Fibroblast of pulmonary artery (primary cell): ENCODE data around the gene SMURF1.

ENCODE experiments used
- DNase-seq: peaks from one replicate; pipeline ENCODE4 v3.0.0-alpha.2; 2010; ENCODE audit warnings: low read depth
- H3K4me3 ChIP-seq: replicated peaks from 2 replicates; pipeline ENCODE4 v1.5.1; 2011; ENCODE audit warnings: low read depth, mild to moderate bottlenecking, control low read depth, low read length, moderate library complexity
- CTCF ChIP-seq: IDR thresholded peaks from 2 replicates; pipeline ENCODE4 v1.5.1; 2011; ENCODE audit warnings: mild to moderate bottlenecking, control low read depth, low read length, inconsistent platforms; ENCODE audit errors: missing control alignments

Gene SMURF1

GRCh38 chr7:99112979-99113378 lies 30.9 kb downstream of the SMURF1 start:
- H3K4me3 ChIP-seq, result no peak overlapping the region
- TF ChIP-seq CTCF, result no peak
- no peak for DNase-seq

GRCh38 chr7:99112097-99112496 lies 31.8 kb downstream of the SMURF1 start:
- no peak for DNase-seq
- H3K4me3 ChIP-seq, result no peak overlapping the region
- no peak for TF ChIP-seq CTCF

GRCh38 chr7:99111591-99111990 lies 32.3 kb downstream of the SMURF1 start:
- no peak for DNase-seq
- TF ChIP-seq CTCF, result no peak
- H3K4me3 ChIP-seq, result no peak overlapping the region

GRCh38 chr7:99109108-99110051 lies 34.5 kb downstream of the SMURF1 start:
- no peak for TF ChIP-seq CTCF
- peak; percentile 41 for DNase-seq
- H3K4me3 ChIP-seq, result no peak overlapping the region

GRCh38 chr7:99108613-99109012 lies 35.3 kb downstream of the SMURF1 start:
- peak; percentile 43 for DNase-seq
- no peak for TF ChIP-seq CTCF
- no peak overlapping the region for H3K4me3 ChIP-seq

- H3K4me3 ChIP-seq, result no peak overlapping the region
- no peak for TF ChIP-seq CTCF
- no peak for DNase-seq
These were observed 37.1 kb downstream of the SMURF1 start for GRCh38 chr7:99106821-99107241.

GRCh38 chr7:99106411-99106810 lies 37.5 kb downstream of the SMURF1 start:
- H3K4me3 ChIP-seq, result no peak overlapping the region
- TF ChIP-seq CTCF, result no peak
- no peak for DNase-seq
